ENCODE measurements around the gene MTMR10.

MTMR10 gene

DNA sequence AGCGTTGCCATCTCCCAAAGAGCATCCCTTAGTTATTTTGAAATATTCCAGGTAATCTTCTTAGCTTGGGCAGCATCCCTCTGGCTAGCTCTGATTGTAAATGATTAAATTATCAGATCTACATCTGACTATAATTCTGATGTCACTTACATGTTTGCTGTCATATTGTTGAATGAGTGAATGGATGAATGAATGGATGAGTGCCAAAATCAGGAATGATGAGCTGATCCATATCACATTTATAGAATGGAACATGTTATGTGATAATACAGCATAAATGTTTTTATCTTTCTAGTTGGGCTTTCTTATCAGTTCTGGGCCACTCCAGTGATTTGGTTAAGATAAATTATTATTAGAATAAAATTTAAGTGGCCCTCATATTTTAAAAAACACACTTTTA is 73.8 kb downstream of the MTMR10 start:
- no peak overlapping the region for H3K9ac ChIP-seq (ENCODE audit: low read length)
- H3K36me3 ChIP-seq (ENCODE audit: control insufficient read depth, insufficient read depth, low read length, severe bottlenecking) = peaks cover 77% of the 10 kb centered on the region
- peaks cover 19% of the 10 kb centered on the region for H3K4me1 ChIP-seq (ENCODE audit: control insufficient read depth, insufficient read depth, low read length)
- H3K27me3 ChIP-seq (replicated peaks; ENCODE audit: control insufficient read depth, insufficient read depth, low read length) = no peaks in the 10 kb centered on the region
- no peak overlapping the region for H3K4me3 ChIP-seq (ENCODE audit: low read length)
- no peaks in the 10 kb centered on the region for H3K9me3 ChIP-seq (ENCODE audit: control insufficient read depth, low read length)
- no peak for DNase-seq (ENCODE audit: low read depth)

DNA sequence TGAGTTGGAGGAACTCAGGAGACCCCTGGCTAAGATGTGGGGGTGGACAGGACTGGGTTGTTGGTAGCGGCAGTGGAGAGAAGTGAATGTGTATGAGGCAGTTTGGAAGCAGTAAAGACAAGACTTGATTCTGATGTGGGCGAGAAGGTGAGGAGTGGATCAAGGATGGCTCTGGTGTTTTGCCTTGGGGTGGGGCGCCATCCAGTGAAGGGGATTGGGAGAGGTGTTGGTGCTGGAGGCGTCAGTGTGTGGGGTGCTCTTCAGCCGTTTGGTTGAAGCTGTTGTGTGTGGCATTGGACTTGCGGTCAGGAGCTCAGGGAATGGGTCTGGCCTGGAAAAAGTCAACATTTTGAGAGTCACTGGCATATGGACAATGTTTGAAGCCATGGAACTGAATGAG is 74.4 kb downstream of the MTMR10 start:
- Histone ChIP-seq H3K4me1 (ENCODE audit: control insufficient read depth, insufficient read depth, low read length) (peaks cover 12% of the 10 kb centered on the region), H3K4me3 (ENCODE audit: low read length) (no peak overlapping the region), H3K9me3 (ENCODE audit: control insufficient read depth, low read length) (no peaks in the 10 kb centered on the region), H3K36me3 (ENCODE audit: control insufficient read depth, insufficient read depth, low read length, severe bottlenecking) (peaks cover 78% of the 10 kb centered on the region), H3K27me3 (replicated peaks; ENCODE audit: control insufficient read depth, insufficient read depth, low read length) (no peaks in the 10 kb centered on the region), H3K9ac (ENCODE audit: low read length) (no peak overlapping the region)
- DNase-seq (ENCODE audit: low read depth) = no peak

DNA sequence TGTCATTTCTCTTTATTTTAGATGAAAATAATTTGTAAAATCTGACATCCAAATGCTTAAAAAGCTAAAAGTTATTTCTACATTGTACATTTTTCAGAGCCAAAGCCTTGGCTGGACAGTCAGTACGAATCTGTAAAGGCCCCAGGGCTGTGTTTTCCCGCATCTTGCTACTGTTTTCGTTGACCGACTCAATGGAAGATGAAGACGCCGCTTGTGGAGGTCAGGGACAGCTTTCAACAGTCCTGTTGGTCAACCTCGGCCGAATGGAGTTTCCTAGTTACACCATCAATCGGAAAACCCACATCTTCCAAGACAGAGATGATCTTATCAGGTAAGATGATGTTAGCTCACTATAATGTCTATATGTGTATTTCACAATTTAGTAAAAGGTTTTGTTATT is 77.7 kb downstream of the MTMR10 start:
- peaks cover 75% of the 10 kb centered on the region for H3K36me3 ChIP-seq (ENCODE audit: control insufficient read depth, insufficient read depth, low read length, severe bottlenecking)
- DNase-seq (ENCODE audit: low read depth) = no peak

DNA sequence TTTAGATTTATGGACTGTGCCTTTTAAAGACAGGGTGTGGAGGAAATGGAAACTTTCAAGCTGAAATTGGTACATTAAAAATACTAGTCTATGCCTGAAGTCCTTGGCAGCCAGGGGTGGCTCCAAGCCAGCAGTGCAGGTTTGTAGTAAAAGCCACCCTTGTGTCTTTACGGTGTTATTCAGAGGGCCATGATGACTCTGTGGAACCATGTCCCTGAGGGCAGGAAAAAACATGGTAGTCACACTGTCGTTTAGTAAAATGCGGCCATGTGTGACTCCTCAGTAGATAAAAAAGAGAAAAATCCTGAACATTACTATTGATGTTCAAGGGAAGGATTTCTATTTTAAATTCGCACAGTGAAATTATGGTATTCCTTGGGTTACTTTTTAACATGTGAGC is 85.1 kb downstream of the MTMR10 start:
- no peak overlapping the region for H3K9ac ChIP-seq (ENCODE audit: low read length)
- H3K9me3 ChIP-seq (ENCODE audit: control insufficient read depth, low read length) = no peaks in the 10 kb centered on the region
- H3K36me3 ChIP-seq (ENCODE audit: control insufficient read depth, insufficient read depth, low read length, severe bottlenecking) = peaks cover 18% of the 10 kb centered on the region
- no peak overlapping the region for H3K4me3 ChIP-seq (ENCODE audit: low read length)
- DNase-seq (ENCODE audit: low read depth) = no peak
- peaks cover 8% of the 10 kb centered on the region for H3K4me1 ChIP-seq (ENCODE audit: control insufficient read depth, insufficient read depth, low read length)
- H3K27me3 ChIP-seq (replicated peaks; ENCODE audit: control insufficient read depth, insufficient read depth, low read length) = no peaks in the 10 kb centered on the region

More for the DNA sequence above, 77.7 kb downstream of the MTMR10 start:
- Histone ChIP-seq H3K9me3 (ENCODE audit: control insufficient read depth, low read length) (no peaks in the 10 kb centered on the region), H3K4me3 (ENCODE audit: low read length) (no peak overlapping the region), H3K9ac (ENCODE audit: low read length) (no peak overlapping the region), H3K4me1 (ENCODE audit: control insufficient read depth, insufficient read depth, low read length) (no peaks in the 10 kb centered on the region), H3K27me3 (replicated peaks; ENCODE audit: control insufficient read depth, insufficient read depth, low read length) (no peaks in the 10 kb centered on the region)

DNA sequence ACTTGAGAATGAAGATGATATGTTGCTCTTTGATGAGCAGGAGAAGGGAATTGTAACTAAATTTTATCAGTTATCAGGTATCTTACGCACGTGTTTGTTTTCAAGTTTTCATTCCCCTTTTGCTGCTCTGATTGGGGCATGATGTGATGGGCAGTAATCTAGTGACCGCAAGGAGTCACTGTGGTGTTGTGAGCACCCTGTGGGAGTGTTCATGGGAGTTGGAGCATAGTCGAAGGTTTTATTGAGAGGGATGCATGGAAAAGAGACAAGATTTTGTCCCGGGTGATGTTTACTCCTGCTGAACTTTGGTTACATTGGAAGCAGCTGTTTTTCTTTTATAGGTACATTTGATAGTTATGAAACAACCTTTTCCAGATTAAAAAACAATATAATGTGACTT is 85.6 kb downstream of the MTMR10 start:
- Histone ChIP-seq H3K27me3 (replicated peaks; ENCODE audit: control insufficient read depth, insufficient read depth, low read length) (no peaks in the 10 kb centered on the region), H3K4me1 (ENCODE audit: control insufficient read depth, insufficient read depth, low read length) (peaks cover 8% of the 10 kb centered on the region)

DNA sequence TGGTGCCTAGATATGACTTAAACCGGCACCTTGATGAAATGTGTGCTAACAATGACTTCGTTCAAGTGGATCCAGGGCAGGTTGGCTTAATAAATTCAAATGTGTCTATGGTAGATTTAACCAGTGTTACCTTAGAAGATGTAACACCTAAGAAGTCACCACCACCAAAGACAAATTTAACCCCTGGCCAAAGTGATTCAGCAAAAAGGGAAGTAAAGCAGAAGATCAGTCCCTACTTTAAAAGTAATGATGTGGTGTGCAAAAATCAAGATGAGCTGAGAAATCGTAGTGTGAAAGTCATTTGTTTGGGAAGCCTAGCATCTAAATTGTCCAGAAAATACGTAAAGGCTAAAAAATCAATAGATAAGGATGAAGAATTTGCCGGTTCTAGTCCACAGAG is 86.6 kb downstream of the MTMR10 start:
- Histone ChIP-seq H3K9ac (ENCODE audit: low read length) (peak overlapping the region; percentile 90), H3K27me3 (replicated peaks; ENCODE audit: control insufficient read depth, insufficient read depth, low read length) (no peaks in the 10 kb centered on the region), H3K4me3 (ENCODE audit: low read length) (peak overlapping the region; percentile 96), H3K9me3 (ENCODE audit: control insufficient read depth, low read length) (no peaks in the 10 kb centered on the region), H3K4me1 (ENCODE audit: control insufficient read depth, insufficient read depth, low read length) (peaks cover 8% of the 10 kb centered on the region), H3K36me3 (ENCODE audit: control insufficient read depth, insufficient read depth, low read length, severe bottlenecking) (peaks cover 11% of the 10 kb centered on the region)
- no peak for DNase-seq (ENCODE audit: low read depth)

More for the DNA sequence above, 85.6 kb downstream of the MTMR10 start:
- Histone ChIP-seq H3K9me3 (ENCODE audit: control insufficient read depth, low read length) (no peaks in the 10 kb centered on the region), H3K4me3 (ENCODE audit: low read length) (no peak overlapping the region), H3K36me3 (ENCODE audit: control insufficient read depth, insufficient read depth, low read length, severe bottlenecking) (peaks cover 14% of the 10 kb centered on the region), H3K9ac (ENCODE audit: low read length) (no peak overlapping the region)
- DNase-seq (ENCODE audit: low read depth) = peak; percentile 45

DNA sequence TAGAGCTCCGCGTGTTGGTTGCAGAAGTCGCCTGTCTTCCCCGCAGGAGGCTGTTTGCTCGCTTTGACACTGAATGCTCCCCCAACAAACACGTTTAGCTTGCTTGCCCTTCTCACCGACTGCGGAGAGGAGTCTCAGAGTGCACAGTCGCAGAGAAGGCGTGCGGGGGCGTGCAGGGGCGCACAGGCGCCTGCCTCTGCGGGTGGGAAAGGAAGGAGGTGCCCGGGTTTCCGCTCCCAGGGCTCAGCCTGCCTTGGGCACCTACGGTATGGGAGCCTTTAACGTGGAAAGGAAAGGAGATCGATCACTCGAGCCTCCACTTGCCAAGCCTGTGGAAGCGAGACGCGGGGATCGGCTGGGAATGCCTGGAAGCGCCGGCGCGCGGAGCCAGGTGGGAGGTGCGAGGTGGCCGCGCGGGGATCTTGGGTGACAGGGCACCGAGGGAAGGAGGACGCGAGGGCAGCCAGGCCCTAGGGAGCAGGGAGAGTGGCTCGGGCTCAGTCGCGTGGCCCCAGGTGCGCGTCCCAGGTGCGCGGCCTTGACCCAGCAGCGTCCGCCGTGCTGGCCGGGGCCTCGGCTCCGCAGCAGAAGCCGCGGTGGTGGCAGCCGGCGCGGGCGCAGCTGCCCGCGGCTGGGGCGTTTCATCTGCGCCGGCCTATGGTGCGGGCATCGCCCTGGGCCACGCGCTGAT is 87.8 kb downstream of the MTMR10 start, which contains the start of gene FAN1:
TSS of gene FAN1 (plus strand) at position 419 of the 691 bp plus-strand sequence. CDS start 749 bp downstream, outside the sequence.
- Histone ChIP-seq H3K9me3 (ENCODE audit: control insufficient read depth, low read length) (no peaks in the 10 kb centered on the region), H3K36me3 (ENCODE audit: control insufficient read depth, insufficient read depth, low read length, severe bottlenecking) (no peaks in the 10 kb centered on the region), H3K4me1 (ENCODE audit: control insufficient read depth, insufficient read depth, low read length) (peaks cover 8% of the 10 kb centered on the region), H3K4me3 (ENCODE audit: low read length) (peak within 1 kb of the TSS; percentile 96), H3K9ac (ENCODE audit: low read length) (peak within 1 kb of the TSS; percentile 90), H3K27me3 (replicated peaks; ENCODE audit: control insufficient read depth, insufficient read depth, low read length) (no peaks in the 10 kb centered on the region)
- peak; percentile 92 for DNase-seq (ENCODE audit: low read depth)

DNA sequence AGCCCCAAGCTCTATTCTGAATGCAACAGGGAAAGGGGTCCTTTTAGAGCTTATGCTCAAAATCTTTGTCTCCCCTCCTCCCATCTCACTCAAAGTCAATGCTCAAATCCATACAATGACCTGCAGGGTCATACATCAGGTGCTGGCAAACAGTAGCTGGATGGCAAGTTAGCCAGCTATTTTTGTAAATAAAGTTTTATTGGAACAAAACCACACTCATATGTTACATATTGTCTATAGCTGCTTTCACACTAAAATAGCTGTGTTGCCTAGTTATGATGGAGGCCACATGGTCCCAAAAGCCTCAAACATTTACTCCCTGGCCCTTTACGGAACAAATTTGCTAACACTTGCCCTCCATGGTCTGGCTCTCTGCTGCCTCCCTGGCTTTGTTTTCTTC is 89.5 kb downstream of the MTMR10 start:
- DNase-seq (ENCODE audit: low read depth) = no peak
- Histone ChIP-seq H3K4me1 (ENCODE audit: control insufficient read depth, insufficient read depth, low read length) (peaks cover 8% of the 10 kb centered on the region), H3K4me3 (ENCODE audit: low read length) (no peak overlapping the region), H3K9me3 (ENCODE audit: control insufficient read depth, low read length) (no peaks in the 10 kb centered on the region), H3K36me3 (ENCODE audit: control insufficient read depth, insufficient read depth, low read length, severe bottlenecking) (no peaks in the 10 kb centered on the region), H3K27me3 (replicated peaks; ENCODE audit: control insufficient read depth, insufficient read depth, low read length) (no peaks in the 10 kb centered on the region), H3K9ac (ENCODE audit: low read length) (no peak overlapping the region)

DNA sequence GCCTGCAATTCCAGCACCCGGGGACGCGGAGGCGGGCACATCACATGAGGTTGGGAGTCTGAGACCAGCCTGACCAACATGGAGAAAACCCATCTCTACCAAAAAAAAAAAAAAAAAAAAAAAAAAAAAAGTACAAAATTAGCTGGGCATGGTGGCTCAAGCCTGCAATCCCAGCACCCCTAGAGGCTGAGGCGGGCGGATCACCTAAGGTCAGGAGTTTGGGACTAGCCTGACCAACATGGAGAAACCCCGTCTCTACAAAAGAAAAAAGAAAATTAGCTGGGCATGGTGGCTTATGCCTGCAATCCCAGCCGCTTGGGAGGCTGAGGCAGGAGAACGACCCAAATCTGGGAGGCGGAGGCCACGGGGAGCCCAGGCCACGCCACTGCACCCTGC is 95.2 kb downstream of the MTMR10 start:
- Histone ChIP-seq H3K27me3 (replicated peaks; ENCODE audit: control insufficient read depth, insufficient read depth, low read length) (no peaks in the 10 kb centered on the region), H3K9me3 (ENCODE audit: control insufficient read depth, low read length) (no peaks in the 10 kb centered on the region), H3K4me3 (ENCODE audit: low read length) (no peak overlapping the region), H3K36me3 (ENCODE audit: control insufficient read depth, insufficient read depth, low read length, severe bottlenecking) (no peaks in the 10 kb centered on the region), H3K4me1 (ENCODE audit: control insufficient read depth, insufficient read depth, low read length) (no peaks in the 10 kb centered on the region), H3K9ac (ENCODE audit: low read length) (no peak overlapping the region)
- no peak for DNase-seq (ENCODE audit: low read depth)

DNA sequence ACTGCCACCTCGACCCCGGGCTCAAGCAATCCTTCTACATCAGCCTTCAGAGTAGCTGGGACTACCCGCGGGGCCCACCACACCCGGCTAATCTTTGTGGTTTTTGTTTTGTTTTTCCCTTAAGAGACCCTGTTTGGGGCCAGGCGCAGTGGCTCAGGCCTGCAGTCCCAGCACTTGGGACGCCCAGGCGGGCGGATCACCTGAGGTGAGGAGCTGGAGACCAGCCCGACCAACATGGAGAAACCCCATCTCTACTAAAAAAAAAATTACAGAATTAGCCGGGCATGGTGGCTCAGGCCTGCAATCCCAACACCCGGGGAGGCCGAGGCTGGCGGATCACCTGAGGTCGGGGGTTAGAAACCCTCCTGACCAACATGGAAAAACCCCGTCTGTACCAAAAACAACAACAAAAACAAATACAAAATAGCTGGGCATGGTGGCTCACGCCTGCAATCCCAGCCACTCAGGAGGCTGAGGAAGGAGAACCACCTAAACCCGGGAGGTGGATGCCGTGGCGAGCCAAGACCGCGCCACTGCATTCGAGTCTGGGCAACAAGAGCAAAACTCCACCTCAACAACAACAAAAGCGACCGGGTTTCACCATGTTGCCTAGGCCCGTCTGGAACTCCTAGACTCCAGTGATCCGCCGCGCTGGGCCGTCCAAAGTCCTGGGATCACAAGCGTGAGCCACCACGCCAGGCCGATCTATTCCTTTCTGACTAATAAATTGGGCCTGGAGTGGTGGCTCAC is 95.8 kb downstream of the MTMR10 start:
- H3K36me3 ChIP-seq (ENCODE audit: control insufficient read depth, insufficient read depth, low read length, severe bottlenecking) = no peaks in the 10 kb centered on the region
- no peak for DNase-seq (ENCODE audit: low read depth)
- H3K4me1 ChIP-seq (ENCODE audit: control insufficient read depth, insufficient read depth, low read length) = no peaks in the 10 kb centered on the region
- H3K27me3 ChIP-seq (replicated peaks; ENCODE audit: control insufficient read depth, insufficient read depth, low read length) = no peaks in the 10 kb centered on the region
- H3K4me3 ChIP-seq (ENCODE audit: low read length) = no peak overlapping the region
- no peaks in the 10 kb centered on the region for H3K9me3 ChIP-seq (ENCODE audit: control insufficient read depth, low read length)
- H3K9ac ChIP-seq (ENCODE audit: low read length) = no peak overlapping the region

DNA sequence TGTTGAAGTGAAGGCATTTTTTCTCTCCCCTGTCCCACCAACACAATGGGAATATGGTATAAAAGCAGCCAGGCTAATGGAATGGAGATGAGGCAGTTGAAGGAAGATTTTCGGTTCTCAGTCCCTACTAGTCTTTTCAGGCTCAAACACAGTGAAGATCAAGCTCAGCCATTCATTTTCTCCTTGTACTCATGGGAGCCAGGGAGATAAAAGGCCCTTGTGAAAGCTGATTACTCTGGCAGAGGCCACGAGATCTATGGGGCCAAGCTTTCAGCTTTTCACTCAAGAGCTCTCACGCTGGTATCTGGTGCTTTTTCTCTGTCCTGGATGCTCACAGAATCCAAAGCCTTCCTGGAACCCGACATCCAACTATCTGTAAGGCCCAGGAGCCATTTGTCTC is 102.2 kb downstream of the MTMR10 start:
- Histone ChIP-seq H3K36me3 (ENCODE audit: control insufficient read depth, insufficient read depth, low read length, severe bottlenecking) (no peaks in the 10 kb centered on the region), H3K9ac (ENCODE audit: low read length) (no peak overlapping the region), H3K27me3 (replicated peaks; ENCODE audit: control insufficient read depth, insufficient read depth, low read length) (peaks cover 4% of the 10 kb centered on the region), H3K4me3 (ENCODE audit: low read length) (no peak overlapping the region), H3K4me1 (ENCODE audit: control insufficient read depth, insufficient read depth, low read length) (no peaks in the 10 kb centered on the region), H3K9me3 (ENCODE audit: control insufficient read depth, low read length) (no peaks in the 10 kb centered on the region)
- DNase-seq (ENCODE audit: low read depth) = no peak

All from adipocyte (in vitro differentiated cells).